Mucosa of rectum (tissue), 2 donors: ENCODE results near the gene ZNF524.

Source experiments
- H3K27ac ChIP-seq, 2 donors: one replicate each; pipeline ENCODE4 v1.7.0; 2013; ENCODE audit warnings: inconsistent platforms in 2 of 2, low read depth in 2 of 2, low read length in 2 of 2
- H3K27me3 ChIP-seq, 2 donors: one replicate each; pipeline ENCODE4 v1.7.0; 2013; ENCODE audit warnings: low read length in 2 of 2; ENCODE audit not compliant: control insufficient read depth in 2 of 2, insufficient read depth in 2 of 2
- H3K36me3 ChIP-seq, 2 donors: one replicate each; pipeline ENCODE4 v1.7.0; 2013; ENCODE audit warnings: low read length in 2 of 2; ENCODE audit not compliant: control insufficient read depth in 2 of 2, insufficient read depth in 2 of 2
- H3K4me1 ChIP-seq, 2 donors: one replicate each; pipeline ENCODE4 v1.7.0; 2013; ENCODE audit warnings: low read length in 2 of 2, mild to moderate bottlenecking in 1 of 2; ENCODE audit not compliant: control insufficient read depth in 2 of 2, insufficient read depth in 2 of 2
- H3K4me3 ChIP-seq, 2 donors: one replicate each; pipeline ENCODE4 v1.7.0; 2013; ENCODE audit warnings: low read length in 2 of 2
- H3K9ac ChIP-seq, 2 donors: one replicate each; pipeline ENCODE4 v1.7.0; 2013; ENCODE audit warnings: low read length in 2 of 2, low read depth in 1 of 2, mild to moderate bottlenecking in 1 of 2
- H3K9me3 ChIP-seq, 2 donors: one replicate each; pipeline ENCODE4 v1.7.0; 2013; ENCODE audit warnings: low read length in 2 of 2; ENCODE audit not compliant: control insufficient read depth in 2 of 2
- donor health status: healthy.
- donor health status: Normal muscosa, but diverticular disease.

ZNF524 gene

GRCh38 chr19:55640577-55641425 lies 40.7 kb downstream of the ZNF524 start, which contains the start of gene ZNF580:
ZNF580 (plus strand) TSS chr19:55641002; CDS start chr19:55642509, 1,507 bp downstream.
- Histone ChIP-seq H3K4me1 (peaks cover 34 to 49% of the 10 kb centered on the region in 2 donors), H3K9ac (peak within 1 kb of the TSS; percentile 50 to 68), H3K27ac (peak within 1 kb of the TSS; percentile 73 to 81), H3K9me3 (no peaks in the 10 kb centered on the region), H3K27me3 (no peaks in the 10 kb centered on the region), H3K36me3 (peaks cover 3 to 12% of the 10 kb centered on the region in 2 donors), H3K4me3 (peak within 1 kb of the TSS; percentile 69 to 86)

DNA sequence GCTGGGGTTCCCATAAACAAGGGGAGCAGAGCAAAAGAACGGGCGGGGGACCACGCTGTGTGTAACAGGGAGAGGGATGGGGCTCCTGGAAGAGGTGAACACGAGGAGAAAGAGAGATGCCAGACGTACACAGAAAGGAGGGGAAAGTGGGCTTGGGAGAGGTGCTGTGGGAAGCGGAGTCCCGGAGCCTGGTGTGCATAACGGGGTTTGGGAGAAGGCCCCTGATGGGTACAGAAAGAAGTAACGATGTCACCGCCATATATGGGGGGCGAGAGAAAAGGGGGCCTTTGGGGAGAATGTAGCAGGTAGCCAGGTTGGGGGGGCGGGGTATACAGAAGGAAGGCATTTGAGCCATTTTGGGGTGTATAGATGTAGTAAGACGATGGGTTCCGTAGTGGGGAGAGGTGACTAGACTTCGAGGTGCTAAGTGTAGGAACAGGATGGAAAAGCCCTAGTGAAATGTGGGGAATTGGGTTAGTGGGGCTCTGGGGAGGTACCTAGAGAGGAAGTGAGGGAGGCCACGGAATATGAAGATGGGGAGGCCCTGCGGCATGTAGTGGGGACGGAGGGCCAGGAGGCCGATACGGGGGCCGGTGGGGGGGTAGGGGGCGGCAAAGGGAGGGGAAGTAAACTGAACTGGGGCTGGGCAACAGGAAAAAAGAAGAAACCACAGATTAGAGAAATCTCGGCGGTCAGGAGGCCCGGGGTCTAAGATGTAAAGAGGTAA lies 41.5 kb downstream of the ZNF524 start:
- Histone ChIP-seq H3K36me3 (peaks cover 3 to 12% of the 10 kb centered on the region in 2 donors), H3K9ac (peak overlapping the region; percentile 50 to 68), H3K27ac (peak overlapping the region; percentile 73 to 81), H3K4me3 (peak overlapping the region; percentile 75 to 86), H3K27me3 (no peaks in the 10 kb centered on the region), H3K9me3 (no peaks in the 10 kb centered on the region), H3K4me1 (peaks cover 30 to 41% of the 10 kb centered on the region in 2 donors)

DNA sequence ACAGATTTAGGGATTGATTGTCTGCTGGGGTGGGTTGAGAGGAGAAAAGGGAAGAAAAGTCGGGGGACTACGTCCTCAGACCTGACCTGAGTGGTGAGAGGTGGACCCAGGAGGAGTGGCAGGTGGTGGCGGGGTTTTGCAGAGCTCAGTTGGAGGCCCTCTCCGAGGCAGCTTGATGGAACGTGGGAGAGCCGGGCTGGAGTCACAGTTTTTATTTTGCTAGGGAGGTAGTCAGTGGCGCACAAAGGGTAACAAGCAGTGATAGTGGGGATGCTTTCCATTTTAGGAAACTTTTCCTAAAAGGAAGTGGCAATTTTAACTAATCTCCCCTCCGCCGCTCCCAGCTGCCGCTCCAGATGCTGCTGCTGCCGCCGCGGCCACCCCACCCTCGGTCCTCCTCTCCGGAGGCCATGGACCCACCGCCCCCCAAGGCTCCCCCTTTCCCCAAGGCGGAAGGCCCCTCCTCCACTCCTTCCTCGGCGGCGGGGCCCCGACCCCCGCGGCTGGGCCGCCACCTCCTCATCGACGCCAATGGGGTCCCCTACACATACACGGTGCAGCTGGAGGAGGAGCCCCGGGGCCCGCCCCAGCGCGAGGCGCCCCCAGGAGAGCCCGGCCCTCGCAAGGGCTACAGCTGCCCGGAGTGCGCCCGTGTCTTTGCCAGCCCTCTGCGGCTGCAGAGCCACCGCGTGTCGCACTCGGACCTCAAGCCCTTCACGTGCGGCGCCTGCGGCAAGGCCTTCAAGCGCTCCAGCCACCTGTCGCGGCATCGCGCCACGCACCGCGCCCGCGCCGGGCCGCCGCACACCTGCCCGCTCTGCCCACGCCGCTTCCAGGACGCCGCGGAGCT lies 42.3 kb downstream of the ZNF524 start:
- peak overlapping the region; percentile 39 to 72 for H3K9ac ChIP-seq
- H3K36me3 ChIP-seq, result peaks cover 3 to 12% of the 10 kb centered on the region in 2 donors
- peak overlapping the region; percentile 54 to 81 for H3K27ac ChIP-seq
- H3K4me3 ChIP-seq, result peak overlapping the region; percentile 75 to 86
- H3K9me3 ChIP-seq, result no peaks in the 10 kb centered on the region
- peaks cover 34 to 36% of the 10 kb centered on the region in 2 donors for H3K4me1 ChIP-seq
- H3K27me3 ChIP-seq, result no peaks in the 10 kb centered on the region

GRCh38 chr19:55643003-55643886 lies 43.2 kb downstream of the ZNF524 start, which contains the start of gene ZNF581:
ZNF581 (plus strand) TSS chr19:55643649; CDS start chr19:55644572, 923 bp downstream.
- Histone ChIP-seq H3K4me3 (peak within 1 kb of the TSS; percentile 75 to 86), H3K36me3 (peaks cover 3 to 12% of the 10 kb centered on the region in 2 donors), H3K27ac (peak within 1 kb of the TSS; percentile 54 to 81), H3K4me1 (peaks cover 38 to 42% of the 10 kb centered on the region in 2 donors), H3K27me3 (no peaks in the 10 kb centered on the region), H3K9ac (peak within 1 kb of the TSS; percentile 72), H3K9me3 (no peaks in the 10 kb centered on the region)

DNA sequence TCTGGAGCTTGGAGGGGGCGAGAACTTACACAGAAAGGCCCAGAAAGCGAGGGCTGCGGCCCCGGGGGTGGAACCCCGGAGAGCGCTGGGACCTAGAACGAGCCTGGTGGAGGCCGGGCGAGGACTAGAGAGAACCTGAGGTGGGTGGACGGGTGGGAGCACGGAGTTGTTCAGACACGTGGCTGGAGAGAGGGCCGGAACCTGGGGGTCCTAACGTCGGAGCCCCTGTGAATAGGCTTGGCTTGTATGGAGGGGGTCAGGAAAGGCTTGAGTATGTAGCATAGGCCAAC lies 43.7 kb downstream of the ZNF524 start:
- peak overlapping the region; percentile 75 to 86 for H3K4me3 ChIP-seq
- no peaks in the 10 kb centered on the region for H3K27me3 ChIP-seq
- no peaks in the 10 kb centered on the region for H3K9me3 ChIP-seq
- H3K4me1 ChIP-seq, result peaks cover 43 to 48% of the 10 kb centered on the region in 2 donors
- peaks cover 3 to 12% of the 10 kb centered on the region in 2 donors for H3K36me3 ChIP-seq
- peak overlapping the region in 1 of 2 donors; percentile 81 for H3K27ac ChIP-seq
- peak overlapping the region; percentile 72 for H3K9ac ChIP-seq

GRCh38 chr19:55644191-55644833 lies 44.2 kb downstream of the ZNF524 start:
- Histone ChIP-seq H3K9me3 (no peaks in the 10 kb centered on the region), H3K27ac (peak overlapping the region in 1 of 2 donors; percentile 81), H3K27me3 (no peaks in the 10 kb centered on the region), H3K4me1 (peaks cover 44 to 48% of the 10 kb centered on the region in 2 donors), H3K4me3 (peak overlapping the region; percentile 75 to 86), H3K36me3 (peaks cover 3 to 12% of the 10 kb centered on the region in 2 donors), H3K9ac (peak overlapping the region; percentile 72)

DNA sequence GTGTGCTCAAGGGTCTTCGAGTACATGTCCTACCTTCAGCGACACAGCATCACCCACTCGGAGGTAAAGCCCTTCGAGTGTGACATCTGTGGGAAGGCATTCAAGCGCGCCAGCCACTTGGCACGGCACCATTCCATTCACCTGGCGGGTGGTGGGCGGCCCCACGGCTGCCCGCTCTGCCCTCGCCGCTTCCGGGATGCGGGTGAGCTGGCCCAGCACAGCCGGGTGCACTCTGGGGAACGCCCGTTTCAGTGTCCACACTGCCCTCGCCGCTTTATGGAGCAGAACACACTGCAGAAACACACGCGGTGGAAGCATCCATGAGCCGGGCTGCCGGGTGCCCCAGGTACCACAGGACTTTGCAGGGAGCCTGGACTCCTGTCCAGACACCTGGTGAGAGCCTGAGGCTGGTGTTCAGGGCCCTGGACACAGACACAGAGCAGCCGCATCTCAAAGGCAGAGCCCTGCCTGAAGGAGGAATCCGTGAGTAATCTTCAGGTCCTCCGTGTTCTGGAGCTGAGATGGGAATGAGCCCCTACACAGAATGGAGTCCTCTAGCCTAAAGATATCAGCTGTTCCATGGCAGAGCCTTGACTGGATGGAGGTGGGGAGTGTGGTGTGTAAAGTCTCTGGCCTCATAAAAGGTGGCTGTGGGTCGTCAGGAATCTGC lies 44.9 kb downstream of the ZNF524 start:
- H3K27me3 ChIP-seq, result no peaks in the 10 kb centered on the region
- H3K4me1 ChIP-seq, result peaks cover 44 to 47% of the 10 kb centered on the region in 2 donors
- H3K9ac ChIP-seq, result peak overlapping the region in 1 of 2 donors; percentile 72
- peaks cover 3 to 12% of the 10 kb centered on the region in 2 donors for H3K36me3 ChIP-seq
- H3K27ac ChIP-seq, result no peak overlapping the region
- no peaks in the 10 kb centered on the region for H3K9me3 ChIP-seq
- H3K4me3 ChIP-seq, result peak overlapping the region in 1 of 2 donors; percentile 75

- Histone ChIP-seq H3K27me3 (no peaks in the 10 kb centered on the region), H3K9ac (no peak overlapping the region), H3K36me3 (peaks cover 3 to 12% of the 10 kb centered on the region in 2 donors), H3K27ac (no peak overlapping the region), H3K4me3 (no peak overlapping the region), H3K4me1 (peaks cover 39 to 41% of the 10 kb centered on the region in 2 donors), H3K9me3 (no peaks in the 10 kb centered on the region)
Observed at GRCh38 chr19:55645512-55645881, 45.4 kb downstream of the ZNF524 start.
